Central memory CD8-positive, alpha-beta T cell (primary cell): ENCODE measurements around the gene PHACTR1.
A peak's percentile ranks its signal among the peaks of the same experiment; 100 is the strongest.

ENCODE experiments used
- ATAC-seq: fragments of 150-1000 bp; cut with Tn5 transposase; replicated peaks from 2 replicates; pipeline ENCODE4 v1.10.0; 2022; ENCODE audit warnings: mild to moderate bottlenecking, moderate FRiP score, moderate number of reproducible peaks; ENCODE audit not compliant: poor library complexity, severe bottlenecking; ENCODE audit errors: extremely low read depth
- DNase-seq, 2 donors: peaks; one replicate each; pipeline ENCODE4 v3.0.0; 2021; ENCODE audit warnings: low spot score in 2 of 2
- H3K27ac Mint-ChIP-seq: one replicate; pipeline ENCODE4 v1.8.0; 2022; ENCODE audit warnings: low read depth, mild to moderate bottlenecking, moderate library complexity, mixed read lengths
- H3K27me3 Mint-ChIP-seq: one replicate; pipeline ENCODE4 v1.8.0; 2022; ENCODE audit warnings: mixed read lengths
- H3K36me3 Mint-ChIP-seq: one replicate; pipeline ENCODE4 v1.8.0; 2022; ENCODE audit warnings: mild to moderate bottlenecking, moderate library complexity, mixed read lengths; ENCODE audit not compliant: insufficient read depth
- H3K4me1 Mint-ChIP-seq: one replicate; pipeline ENCODE4 v1.8.0; 2022; ENCODE audit warnings: mixed read lengths
- H3K4me3 Mint-ChIP-seq: one replicate; pipeline ENCODE4 v1.8.0; 2022; ENCODE audit warnings: mild to moderate bottlenecking, moderate library complexity, mixed read lengths
- H3K9me3 Mint-ChIP-seq: one replicate; pipeline ENCODE4 v1.8.0; 2022; ENCODE audit warnings: mixed read lengths

PHACTR1 gene

GRCh38 chr6:13273931-13274706, 557.6 kb downstream of the PHACTR1 start:
- DNase-seq (peak; percentile 19 to 36), ATAC-seq (peak; percentile 90)
- Mint-ChIP-seq H3K36me3 (peaks cover 1% of the 10 kb centered on the region), H3K4me3 (peak overlapping the region; percentile 39), H3K27ac (peak overlapping the region; percentile 19), H3K9me3 (no peaks in the 10 kb centered on the region), H3K27me3 (no peaks in the 10 kb centered on the region), H3K4me1 (peaks cover 16% of the 10 kb centered on the region)

- DNase-seq (no peak), ATAC-seq (no peak)
- Mint-ChIP-seq H3K4me3 (peak overlapping the region; percentile 39), H3K36me3 (peaks cover 1% of the 10 kb centered on the region), H3K27ac (no peak overlapping the region), H3K9me3 (no peaks in the 10 kb centered on the region), H3K27me3 (no peaks in the 10 kb centered on the region), H3K4me1 (peaks cover 16% of the 10 kb centered on the region)
Observed at GRCh38 chr6:13274707-13275434, 558.3 kb downstream of the PHACTR1 start.

GRCh38 chr6:13275435-13275989, 558.9 kb downstream of the PHACTR1 start:
- Mint-ChIP-seq H3K27ac (no peak overlapping the region), H3K9me3 (no peaks in the 10 kb centered on the region), H3K4me1 (peaks cover 16% of the 10 kb centered on the region), H3K4me3 (no peak overlapping the region), H3K27me3 (no peaks in the 10 kb centered on the region), H3K36me3 (peaks cover 3% of the 10 kb centered on the region)
- DNase-seq (no peak), ATAC-seq (no peak)

GRCh38 chr6:13277231-13277630, 560.7 kb downstream of the PHACTR1 start:
- no peak overlapping the region for H3K4me3 Mint-ChIP-seq
- no peaks in the 10 kb centered on the region for H3K27me3 Mint-ChIP-seq
- no peak for DNase-seq
- no peak for ATAC-seq
- no peaks in the 10 kb centered on the region for H3K9me3 Mint-ChIP-seq
- H3K4me1 Mint-ChIP-seq: peaks cover 16% of the 10 kb centered on the region
- H3K27ac Mint-ChIP-seq: no peak overlapping the region
- H3K36me3 Mint-ChIP-seq: peaks cover 3% of the 10 kb centered on the region

GRCh38 chr6:13278164-13278563, 561.6 kb downstream of the PHACTR1 start:
- Mint-ChIP-seq H3K27ac (no peak overlapping the region), H3K9me3 (no peaks in the 10 kb centered on the region), H3K36me3 (peaks cover 3% of the 10 kb centered on the region), H3K4me1 (peaks cover 15% of the 10 kb centered on the region), H3K27me3 (no peaks in the 10 kb centered on the region), H3K4me3 (no peak overlapping the region)
- no peak for DNase-seq
- ATAC-seq: no peak

GRCh38 chr6:13278991-13279390, 562.4 kb downstream of the PHACTR1 start:
- H3K4me3 Mint-ChIP-seq: no peak overlapping the region
- no peak for DNase-seq
- ATAC-seq: no peak
- H3K27me3 Mint-ChIP-seq: no peaks in the 10 kb centered on the region
- H3K9me3 Mint-ChIP-seq: no peaks in the 10 kb centered on the region
- peaks cover 7% of the 10 kb centered on the region for H3K4me1 Mint-ChIP-seq
- H3K27ac Mint-ChIP-seq: no peak overlapping the region
- H3K36me3 Mint-ChIP-seq: peaks cover 4% of the 10 kb centered on the region

GRCh38 chr6:13280254-13280653, 563.7 kb downstream of the PHACTR1 start:
- DNase-seq: no peak
- Mint-ChIP-seq H3K27me3 (no peaks in the 10 kb centered on the region), H3K27ac (no peak overlapping the region), H3K9me3 (no peaks in the 10 kb centered on the region), H3K4me1 (no peaks in the 10 kb centered on the region), H3K4me3 (no peak overlapping the region), H3K36me3 (peaks cover 3% of the 10 kb centered on the region)
- no peak for ATAC-seq

- H3K27ac Mint-ChIP-seq: no peak overlapping the region
- H3K9me3 Mint-ChIP-seq: peaks cover 5% of the 10 kb centered on the region
- H3K4me3 Mint-ChIP-seq: no peak overlapping the region
- H3K27me3 Mint-ChIP-seq: no peaks in the 10 kb centered on the region
- H3K4me1 Mint-ChIP-seq: no peaks in the 10 kb centered on the region
- no peak for DNase-seq
- no peak for ATAC-seq
- peaks cover 3% of the 10 kb centered on the region for H3K36me3 Mint-ChIP-seq
Observed at GRCh38 chr6:13281686-13282085, 565.1 kb downstream of the PHACTR1 start.

GRCh38 chr6:13282393-13283069, 566.0 kb downstream of the PHACTR1 start:
- Mint-ChIP-seq H3K27me3 (no peaks in the 10 kb centered on the region), H3K4me1 (no peaks in the 10 kb centered on the region), H3K27ac (peak overlapping the region; percentile 36), H3K9me3 (peaks cover 5% of the 10 kb centered on the region), H3K36me3 (peaks cover 3% of the 10 kb centered on the region), H3K4me3 (no peak overlapping the region)
- DNase-seq (no peak), ATAC-seq (no peak)

- Mint-ChIP-seq H3K4me1 (no peaks in the 10 kb centered on the region), H3K9me3 (peaks cover 5% of the 10 kb centered on the region), H3K27me3 (no peaks in the 10 kb centered on the region), H3K4me3 (no peak overlapping the region), H3K27ac (peak overlapping the region; percentile 36), H3K36me3 (peaks cover 3% of the 10 kb centered on the region)
- no peak for DNase-seq
- no peak for ATAC-seq
Observed at GRCh38 chr6:13283331-13283730, 566.8 kb downstream of the PHACTR1 start.

- Mint-ChIP-seq H3K27me3 (no peaks in the 10 kb centered on the region), H3K27ac (no peak overlapping the region), H3K4me3 (no peak overlapping the region), H3K9me3 (peaks cover 5% of the 10 kb centered on the region), H3K4me1 (no peaks in the 10 kb centered on the region), H3K36me3 (peaks cover 3% of the 10 kb centered on the region)
- no peak for DNase-seq
- no peak for ATAC-seq
Observed at GRCh38 chr6:13284646-13285045, 568.1 kb downstream of the PHACTR1 start.

GRCh38 chr6:13285705-13286104, 569.1 kb downstream of the PHACTR1 start:
- DNase-seq (no peak), ATAC-seq (no peak)
- no peak overlapping the region for H3K27ac Mint-ChIP-seq
- no peaks in the 10 kb centered on the region for H3K4me1 Mint-ChIP-seq
- H3K27me3 Mint-ChIP-seq: no peaks in the 10 kb centered on the region
- H3K9me3 Mint-ChIP-seq: peaks cover 5% of the 10 kb centered on the region
- H3K36me3 Mint-ChIP-seq: peaks cover 2% of the 10 kb centered on the region
- H3K4me3 Mint-ChIP-seq: no peak overlapping the region
